ENCODE measurements around the gene CLDN22. TPM values are rescaled to one million over a fixed set of nuclear protein-coding genes. Genes with fewer than 3 reads are reported as not detected.

The CLDN22 gene
- total and polyA plus RNA-seq, 2 of the 8 experiments (the other 6 are each of a cell fraction or from before 2014, with no cell fraction given): not detected

GRCh38 chr4:183327827-183328226, 7.8 kb upstream of the CLDN22 start (continued):
- TF ChIP-seq HDAC6 (IDR thresholded peaks at IDR 0.05; ENCODE audit: low read depth, low read length) (no peak), NRF1 (IDR thresholded peaks at IDR 0.05; ENCODE audit: low read depth, low read length) (no peak)

Measured in H1 (cell line).